ENCODE data around the gene VAT1L. TPM values are rescaled to one million over a fixed set of nuclear protein-coding genes. Genes with fewer than 3 reads are reported as not detected.

VAT1L gene
- total and polyA plus RNA-seq, 10 of the 15 experiments (the other 5 are each of a cell fraction or from before 2014, with no cell fraction given): 0.06 to 0.18 (median 0.10) TPM; not detected in 5

- no peak for TF ChIP-seq HDGF (IDR thresholded peaks at IDR 0.05)
- no peak for TF ChIP-seq TCF12 (IDR thresholded peaks at IDR 0.05; ENCODE audit: low read depth, low read length)
- TF ChIP-seq HDAC6 (IDR thresholded peaks at IDR 0.05; ENCODE audit: unreplicated experiment): no peak
- TF ChIP-seq, protein P1, sequence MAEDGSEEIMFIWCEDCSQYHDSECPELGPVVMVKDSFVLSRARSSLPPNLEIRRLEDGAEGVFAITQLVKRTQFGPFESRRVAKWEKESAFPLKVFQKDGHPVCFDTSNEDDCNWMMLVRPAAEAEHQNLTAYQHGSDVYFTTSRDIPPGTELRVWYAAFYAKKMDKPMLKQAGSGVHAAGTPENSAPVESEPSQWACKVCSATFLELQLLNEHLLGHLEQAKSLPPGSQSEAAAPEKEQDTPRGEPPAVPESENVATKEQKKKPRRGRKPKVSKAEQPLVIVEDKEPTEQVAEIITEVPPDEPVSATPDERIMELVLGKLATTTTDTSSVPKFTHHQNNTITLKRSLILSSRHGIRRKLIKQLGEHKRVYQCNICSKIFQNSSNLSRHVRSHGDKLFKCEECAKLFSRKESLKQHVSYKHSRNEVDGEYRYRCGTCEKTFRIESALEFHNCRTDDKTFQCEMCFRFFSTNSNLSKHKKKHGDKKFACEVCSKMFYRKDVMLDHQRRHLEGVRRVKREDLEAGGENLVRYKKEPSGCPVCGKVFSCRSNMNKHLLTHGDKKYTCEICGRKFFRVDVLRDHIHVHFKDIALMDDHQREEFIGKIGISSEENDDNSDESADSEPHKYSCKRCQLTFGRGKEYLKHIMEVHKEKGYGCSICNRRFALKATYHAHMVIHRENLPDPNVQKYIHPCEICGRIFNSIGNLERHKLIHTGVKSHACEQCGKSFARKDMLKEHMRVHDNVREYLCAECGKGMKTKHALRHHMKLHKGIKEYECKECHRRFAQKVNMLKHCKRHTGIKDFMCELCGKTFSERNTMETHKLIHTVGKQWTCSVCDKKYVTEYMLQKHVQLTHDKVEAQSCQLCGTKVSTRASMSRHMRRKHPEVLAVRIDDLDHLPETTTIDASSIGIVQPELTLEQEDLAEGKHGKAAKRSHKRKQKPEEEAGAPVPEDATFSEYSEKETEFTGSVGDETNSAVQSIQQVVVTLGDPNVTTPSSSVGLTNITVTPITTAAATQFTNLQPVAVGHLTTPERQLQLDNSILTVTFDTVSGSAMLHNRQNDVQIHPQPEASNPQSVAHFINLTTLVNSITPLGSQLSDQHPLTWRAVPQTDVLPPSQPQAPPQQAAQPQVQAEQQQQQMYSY (CRISPR knock-in tag; IDR thresholded peaks at IDR 0.05): no peak
Measured at GRCh38 chr16:77967054-77967904, 178.9 kb downstream of the VAT1L start (continued).

GRCh38 chr16:77969861-77970260, 181.5 kb downstream of the VAT1L start:
- WGBS (ENCODE audit: insufficient coverage, insufficient replicate concordance, low lambda C conversion rate, missing lambda C conversion rate): 48% methylated on average over 6 of the region's 6 CpGs
- POLR2A ChIA-PET: no interaction called here
- DNase-seq (ENCODE audit: low read depth, low spot score) (no peak), FAIRE-seq (no peak), ATAC-seq (no peak)
- SMC1A ChIA-PET (ENCODE audit: uncharacterized antibody, unreplicated experiment): interaction anchor here (0.7 to 2.0 kb wide), 7 partner anchors 10 to 295 kb away, joined by 3 to 5 read pairs (median 4); no protein-coding TSS in a partner anchor
- Histone ChIP-seq H2AFZ (ENCODE audit: control insufficient read depth, low read depth, low read length) (no peak overlapping the region), H3K4me2 (ENCODE audit: control insufficient read depth, insufficient read depth) (no peak overlapping the region), H3K4me3 (no peak overlapping the region), H3K27me3 (replicated peaks in 1 of 2; ENCODE audit: control insufficient read depth in 2 of 2, insufficient read depth in 2 of 2, low read length in 1 of 2) (no peaks in the 10 kb centered on the region), H3K9me3 (replicated peaks; ENCODE audit: control insufficient read depth, insufficient read depth, low read length) (no peaks in the 10 kb centered on the region), H3K27ac (ENCODE audit: control insufficient read depth, insufficient read depth) (no peak overlapping the region), H3K9ac (ENCODE audit: control insufficient read depth, insufficient read depth, low read length) (no peak overlapping the region), H4K20me1 (ENCODE audit: control insufficient read depth, insufficient read depth) (no peaks in the 10 kb centered on the region), H3K4me1 (ENCODE audit: control insufficient read depth, insufficient read depth, low read length) (no peaks in the 10 kb centered on the region), H3K36me3 (ENCODE audit: control insufficient read depth in 2 of 2, insufficient read depth in 2 of 2, low read length in 1 of 2) (no peaks in the 10 kb centered on the region), H3K79me2 (ENCODE audit: control insufficient read depth, insufficient read depth, low read length) (no peaks in the 10 kb centered on the region)
- RAD21 ChIA-PET (ENCODE audit: unreplicated experiment): interaction anchor here (0.7 to 2.0 kb wide), 4 partner anchors 17 to 1528 kb away, joined by 4 to 11 read pairs (median 4); no protein-coding TSS in a partner anchor
- intact Hi-C loops (cut with micrococcal nuclease; ENCODE audit: unreplicated experiment) (loop anchor here (10.0 kb wide), 2 partner anchors 365 to 735 kb away; no protein-coding TSS in a partner anchor), in situ Hi-C loops (cut with MboI) (loop anchor here (5.0 kb wide), 1 partner anchor 293 kb away; no protein-coding TSS in a partner anchor)
- no TSS peak for BruUV-seq (replicated peaks)
- CTCF ChIA-PET: interaction anchor here (1.2 to 2.3 kb wide), 8 partner anchors 10 to 295 kb away, joined by 3 to 12 read pairs (median 4); no protein-coding TSS in a partner anchor
- TF ChIP-seq NR2C1 (IDR thresholded peaks at IDR 0.05): no peak
